HG02852 (cell line): ENCODE data around the gene GADD45G.

Experiments used
- ATAC-seq: cut with Tn5 transposase; IDR thresholded peaks from one replicate; pipeline ENCODE4 v1.9.1; 2021; ENCODE audit warnings: mild to moderate bottlenecking, moderate library complexity; ENCODE audit not compliant: unreplicated experiment

Gene GADD45G

GRCh38 chr9:89648247-89649000 lies 43.6 kb downstream of the GADD45G start:
- ATAC-seq = no peak

GRCh38 chr9:89649039-89649691 lies 44.4 kb downstream of the GADD45G start:
- no peak for ATAC-seq

GRCh38 chr9:89654025-89654662 lies 49.3 kb downstream of the GADD45G start:
- no peak for ATAC-seq

- ATAC-seq = no peak
Observed at GRCh38 chr9:89655056-89655989, 50.5 kb downstream of the GADD45G start.
